GM23248 (cell line): ENCODE data around the gene ERC2.

Experiments used
- EZH2 ChIP-seq: fragments of 200-600 bp; sonication (generic); IDR thresholded peaks from 2 replicates; pipeline ENCODE4 v1.6.1; 2018; ENCODE audit warnings: antibody characterized with exemption, mild to moderate bottlenecking; ENCODE audit not compliant: insufficient read depth, poor library complexity, severe bottlenecking
- EZH2phosphoT487 ChIP-seq: fragments of 200-600 bp; sonication (generic); IDR thresholded peaks from 2 replicates; pipeline ENCODE4 v1.6.1; 2018; ENCODE audit warnings: antibody characterized with exemption, moderate library complexity, mild to moderate bottlenecking, low read depth; ENCODE audit not compliant: insufficient read depth

DNA sequence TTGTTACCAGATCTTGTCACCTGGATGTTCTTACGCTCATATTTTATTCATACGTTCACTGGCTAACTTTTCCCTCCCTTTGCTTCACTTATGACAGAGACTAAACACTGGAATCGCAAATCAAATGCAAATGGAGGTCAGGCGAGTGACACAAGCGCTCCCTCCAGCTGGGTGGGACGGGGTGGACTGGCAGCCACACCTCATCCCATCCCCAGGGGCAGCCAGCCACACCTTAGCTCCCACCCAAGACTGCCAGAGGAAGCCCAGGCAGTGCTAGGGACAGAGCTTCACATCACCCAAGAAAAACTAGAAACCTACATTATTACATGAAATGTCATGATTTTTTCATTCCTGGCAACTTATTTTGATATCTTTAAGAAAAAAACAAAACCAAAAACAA is 366.2 kb downstream of the ERC2 start:
- no peak for TF ChIP-seq EZH2
- no peak for TF ChIP-seq EZH2phosphoT487
